ENCODE measurements around the gene TIMM22.

DNA sequence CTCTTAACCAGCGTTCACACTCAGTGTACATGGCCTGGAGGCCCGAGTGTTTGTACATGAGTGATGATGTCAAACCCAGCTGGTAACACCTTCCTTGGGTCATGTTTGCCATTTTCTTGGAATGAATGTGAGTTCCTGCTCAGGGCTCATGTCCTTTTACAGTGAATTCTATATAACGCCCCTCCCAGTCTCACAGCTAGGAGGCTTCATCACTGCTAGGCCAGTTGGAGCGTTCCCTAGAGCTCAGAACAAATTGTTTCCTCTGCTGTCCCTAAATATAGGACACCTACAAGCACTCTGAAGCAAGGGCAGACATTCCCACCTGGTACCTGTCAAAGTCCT, 5.5 kb downstream of the TIMM22 start:
- no peak for TF ChIP-seq POLR2A (IDR thresholded peaks at IDR 0.05; ENCODE audit: low read length)
- TF ChIP-seq GATA1 (IDR thresholded peaks at IDR 0.05; ENCODE audit: low read depth, low read length): no peak

Data from erythroblast (primary cell).